Spleen (tissue), 7 donors: ENCODE measurements around the gene CD83.

Source experiments
- POLR2AphosphoS5 ChIP-seq, 3 donors: sonication (generic); formaldehyde crosslinking; IDR thresholded peaks; one replicate each; pipeline ENCODE4 v1.5.1; 2017; ENCODE audit warnings: antibody characterized with exemption in 3 of 3
- TF ChIP-seq, protein P1 (sequence below), 11 experiments: fragments of 200-600 bp in 7 of 11; fragments of 450-650 bp in 4 of 11; sonication (generic) in 4 of 11; IDR thresholded peaks in 8 of 11; conservative IDR thresholded peaks in 3 of 11; 1 replicate in 7 of 11; 2 replicates in 4 of 11; pipeline versions ENCODE4 v1.4.0 to v1.8.0; 2016 to 2021; ENCODE audit warnings: antibody characterized with exemption in 11 of 11, inconsistent platforms in 4 of 11, mild to moderate bottlenecking in 1 of 11
- donor health status: DM: no; HTN: no; CAD: no; lungs with moderate emphysema.
- donor health status: DM: no; HTN: no; CAD: no.
- donor health status: DM: no; HTN: no; CAD: no.

GRCh38 chr6:14128746-14129145 lies 11.2 kb downstream of the CD83 start:
- TF ChIP-seq, protein P1, sequence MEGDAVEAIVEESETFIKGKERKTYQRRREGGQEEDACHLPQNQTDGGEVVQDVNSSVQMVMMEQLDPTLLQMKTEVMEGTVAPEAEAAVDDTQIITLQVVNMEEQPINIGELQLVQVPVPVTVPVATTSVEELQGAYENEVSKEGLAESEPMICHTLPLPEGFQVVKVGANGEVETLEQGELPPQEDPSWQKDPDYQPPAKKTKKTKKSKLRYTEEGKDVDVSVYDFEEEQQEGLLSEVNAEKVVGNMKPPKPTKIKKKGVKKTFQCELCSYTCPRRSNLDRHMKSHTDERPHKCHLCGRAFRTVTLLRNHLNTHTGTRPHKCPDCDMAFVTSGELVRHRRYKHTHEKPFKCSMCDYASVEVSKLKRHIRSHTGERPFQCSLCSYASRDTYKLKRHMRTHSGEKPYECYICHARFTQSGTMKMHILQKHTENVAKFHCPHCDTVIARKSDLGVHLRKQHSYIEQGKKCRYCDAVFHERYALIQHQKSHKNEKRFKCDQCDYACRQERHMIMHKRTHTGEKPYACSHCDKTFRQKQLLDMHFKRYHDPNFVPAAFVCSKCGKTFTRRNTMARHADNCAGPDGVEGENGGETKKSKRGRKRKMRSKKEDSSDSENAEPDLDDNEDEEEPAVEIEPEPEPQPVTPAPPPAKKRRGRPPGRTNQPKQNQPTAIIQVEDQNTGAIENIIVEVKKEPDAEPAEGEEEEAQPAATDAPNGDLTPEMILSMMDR (IDR thresholded peaks at IDR 0.05 in 8 of 11, conservative IDR thresholded peaks at IDR 0.05 in 3 of 11) = no peak
- no peak for TF ChIP-seq POLR2AphosphoS5 (IDR thresholded peaks at IDR 0.05)
